ENCODE measurements around the gene LCN6.
"Not testable (repeated sequence)": the region's sequence is repeated elsewhere in the genome, so short reads cannot be mapped to it uniquely, and the experiment has no call there.

Gene LCN6

GRCh38 chr9:136782452-136782851, 34.1 kb upstream of the LCN6 start:
- DNase-seq: no peak

DNA sequence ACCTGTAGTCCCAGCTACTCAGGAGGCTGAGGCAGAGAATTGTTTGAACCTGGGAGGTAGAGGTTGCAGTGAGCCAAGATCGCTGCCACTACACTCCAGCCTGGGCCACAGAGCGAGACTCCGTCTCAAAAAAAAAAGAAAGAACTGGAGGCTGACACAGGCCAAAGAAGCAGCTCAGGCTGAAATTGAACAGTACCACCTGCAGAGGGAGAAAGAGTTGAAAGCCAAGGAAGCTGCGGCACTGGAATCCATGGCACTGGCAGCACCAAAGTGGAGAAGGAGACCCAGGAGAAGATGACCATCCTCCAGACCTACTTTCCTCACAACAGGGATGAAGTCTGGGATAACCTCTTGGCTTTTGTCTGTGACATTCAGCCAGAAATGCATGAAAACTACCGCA, 31.5 kb upstream of the LCN6 start:
- no peak for DNase-seq

GRCh38 chr9:136777359-136777758, 29.0 kb upstream of the LCN6 start:
- DNase-seq: no peak

DNA sequence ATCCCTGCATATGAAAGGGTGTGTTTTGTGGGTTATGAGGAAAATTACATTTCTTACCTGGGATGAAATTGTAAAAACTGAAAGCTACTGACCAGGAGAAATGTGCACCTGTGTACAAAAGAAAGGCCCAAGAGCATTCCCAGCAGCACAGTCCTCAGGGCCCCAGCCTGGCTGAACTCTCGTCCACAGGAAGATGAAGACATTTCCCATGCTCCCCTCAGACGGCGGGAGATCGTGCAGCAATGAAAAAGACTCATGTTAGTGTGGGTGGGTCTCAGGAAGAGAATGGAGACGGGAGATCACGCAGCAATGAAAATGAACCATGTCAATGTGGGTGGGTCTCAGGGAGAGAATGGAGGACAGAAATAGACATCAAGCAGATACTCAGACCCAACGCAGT, 28.6 kb upstream of the LCN6 start:
- no peak for DNase-seq

DNA sequence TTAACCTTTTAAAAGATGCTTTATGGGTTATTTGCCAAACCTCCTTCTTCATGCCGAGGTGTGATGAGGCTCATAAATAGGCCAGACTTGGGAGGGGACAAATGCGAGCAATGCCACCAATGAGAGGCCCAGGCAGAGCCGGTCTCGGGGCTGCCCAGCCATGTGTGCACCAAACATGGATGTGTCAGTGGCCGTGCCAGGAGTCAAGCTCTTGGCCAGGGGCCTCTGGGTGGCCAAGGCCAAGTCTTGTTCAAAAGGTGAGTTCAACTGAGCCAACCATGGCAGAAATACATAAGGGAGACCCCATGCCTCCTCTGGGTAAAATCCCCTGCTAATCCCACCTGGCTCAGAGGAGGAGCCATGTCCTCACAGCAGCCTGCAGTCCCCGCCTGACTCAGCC, 26.9 kb upstream of the LCN6 start:
- no peak for DNase-seq

- no peak for DNase-seq
These were observed 26.2 kb upstream of the LCN6 start for GRCh38 chr9:136774416-136775045.

GRCh38 chr9:136773386-136774044, 25.2 kb upstream of the LCN6 start:
- DNase-seq: no peak

DNA sequence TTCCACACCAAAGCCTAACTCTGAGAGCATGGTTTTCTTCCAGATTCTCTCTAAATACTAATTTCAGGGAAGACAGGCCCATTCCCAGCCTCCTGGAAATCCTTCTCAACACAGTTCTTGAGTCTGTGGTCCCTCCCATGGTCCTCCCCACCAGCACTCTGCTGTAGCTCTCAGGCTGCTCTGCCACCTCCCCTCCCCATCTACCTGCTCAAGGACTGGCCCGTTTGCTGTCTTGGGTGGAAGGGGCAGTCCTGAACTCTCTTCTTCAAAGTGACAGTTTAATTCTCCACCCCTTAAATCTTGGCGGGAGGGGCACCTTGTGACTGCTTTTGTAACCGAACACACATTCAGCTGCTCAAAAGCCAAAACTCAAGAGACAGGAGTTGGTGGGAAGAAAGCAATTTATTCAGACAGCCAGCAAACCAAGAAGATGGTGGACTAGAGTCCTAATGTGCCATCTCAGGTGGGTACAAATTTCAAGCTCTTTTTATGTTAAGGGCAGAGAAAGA, 23.6 kb upstream of the LCN6 start:
- no peak for DNase-seq

DNA sequence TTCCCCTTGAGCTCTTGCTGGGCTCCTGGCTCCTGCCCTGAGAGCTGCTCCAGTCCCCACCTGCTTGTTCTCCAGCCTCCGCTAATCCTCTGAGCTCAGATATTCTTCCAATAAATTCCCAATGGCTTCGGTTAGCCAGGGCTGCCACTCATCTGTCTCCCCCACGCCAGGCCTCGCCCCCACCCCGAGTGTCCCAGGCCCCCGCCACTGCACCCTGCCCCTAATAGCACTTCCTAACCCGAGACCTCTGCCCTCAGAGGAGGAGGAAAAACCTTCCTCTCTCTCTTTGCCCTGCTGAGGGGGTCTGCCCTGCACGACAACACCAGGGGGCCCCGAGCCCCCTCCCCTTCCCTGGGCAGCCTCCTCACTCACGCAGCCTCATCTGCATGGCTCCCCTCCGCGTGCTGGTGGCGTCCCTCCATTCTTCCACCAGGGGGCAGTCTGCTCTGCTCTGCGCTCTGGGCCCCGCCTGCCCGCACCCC, 21.4 kb upstream of the LCN6 start:
- DNase-seq: no peak

- peak; percentile 56 for DNase-seq
These were observed 18.2 kb upstream of the LCN6 start for GRCh38 chr9:136766410-136767120.

DNA sequence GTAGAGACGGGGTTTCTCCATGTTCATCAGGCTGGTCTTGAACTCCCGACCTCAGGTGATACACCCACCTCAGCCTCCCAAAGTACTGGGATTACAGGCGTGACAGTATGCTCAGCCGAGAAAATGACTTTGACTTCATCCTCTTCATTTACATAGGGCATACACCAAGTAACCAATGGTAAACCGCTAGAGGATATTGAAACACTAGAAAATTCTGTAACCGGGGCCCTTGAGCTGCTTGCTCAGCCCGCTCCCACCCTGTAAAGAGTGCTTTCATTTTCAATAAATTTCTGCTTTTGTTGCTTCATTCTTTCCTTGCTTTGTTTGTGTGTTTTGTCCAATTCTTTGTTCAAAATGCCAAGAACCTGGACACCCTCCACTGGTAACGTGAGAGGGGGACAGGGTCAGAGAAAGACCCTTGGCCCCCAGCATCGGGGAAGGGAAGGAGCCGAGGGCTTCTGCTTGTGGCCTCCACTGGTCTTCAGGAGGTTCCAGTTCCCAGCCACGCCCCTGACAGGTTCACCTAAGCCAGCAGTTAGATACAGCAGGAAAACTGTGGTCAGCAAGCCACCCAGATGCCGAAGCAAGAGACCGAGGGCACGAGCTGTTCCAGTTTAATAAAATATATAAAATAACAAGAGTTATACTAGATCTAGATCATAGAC, 17.6 kb upstream of the LCN6 start:
- DNase-seq: not testable (repeated sequence)

DNA sequence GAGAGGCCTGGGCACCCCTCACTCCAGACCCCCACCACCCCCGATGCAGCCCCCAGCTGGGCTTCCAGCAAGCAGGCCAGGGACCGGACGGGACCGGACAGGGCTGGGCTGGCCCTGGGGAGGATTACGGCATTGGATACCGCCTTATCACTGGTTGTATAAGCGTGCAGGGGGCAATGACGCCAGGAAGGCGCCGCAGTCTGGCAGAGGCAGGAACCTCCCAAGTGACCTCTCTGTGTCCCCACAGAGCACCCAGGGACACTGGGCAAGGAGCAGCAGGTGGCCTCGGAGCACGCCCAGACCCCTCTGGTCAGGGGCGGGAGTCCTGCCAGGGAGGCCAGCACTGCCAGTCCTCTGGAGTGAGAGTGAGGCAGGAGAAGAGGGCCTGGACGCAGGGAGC, 16.7 kb upstream of the LCN6 start:
- DNase-seq: no peak

DNA sequence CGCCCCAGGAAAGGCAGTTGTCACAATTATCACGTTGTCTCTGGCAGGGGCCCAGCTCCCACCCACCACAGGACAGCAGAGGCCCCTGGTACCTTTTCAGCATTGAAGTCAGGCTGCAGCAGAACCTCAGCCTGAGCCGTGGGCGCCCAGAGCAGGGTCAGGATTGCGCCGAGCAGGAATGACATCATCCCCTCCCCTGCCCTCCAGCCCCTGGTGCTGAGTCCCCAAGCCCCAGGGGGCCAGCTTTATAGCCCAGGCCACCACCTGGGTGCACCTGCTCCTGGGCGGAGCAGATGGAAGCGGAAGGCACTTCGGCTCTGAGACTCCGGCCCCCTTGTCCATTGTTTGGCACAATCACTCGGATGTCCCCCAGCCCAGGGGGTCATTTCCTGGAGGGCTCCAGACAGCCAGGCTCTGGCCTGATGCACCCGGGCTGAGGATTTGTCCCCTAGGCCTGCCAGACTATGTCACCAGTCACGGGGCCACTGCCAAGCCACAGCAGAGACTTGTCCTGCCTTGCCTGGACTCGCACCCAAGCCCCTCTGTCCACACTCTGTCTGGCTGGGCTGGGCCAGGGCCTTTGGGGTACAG, 16.1 kb upstream of the LCN6 start, which contains the start of gene LCN15:
Gene LCN15 (minus strand): TSS at position 218 of the 591 bp plus-strand sequence. CDS start 30 bp downstream, at position 188.
- peak; percentile 77 for DNase-seq

DNA sequence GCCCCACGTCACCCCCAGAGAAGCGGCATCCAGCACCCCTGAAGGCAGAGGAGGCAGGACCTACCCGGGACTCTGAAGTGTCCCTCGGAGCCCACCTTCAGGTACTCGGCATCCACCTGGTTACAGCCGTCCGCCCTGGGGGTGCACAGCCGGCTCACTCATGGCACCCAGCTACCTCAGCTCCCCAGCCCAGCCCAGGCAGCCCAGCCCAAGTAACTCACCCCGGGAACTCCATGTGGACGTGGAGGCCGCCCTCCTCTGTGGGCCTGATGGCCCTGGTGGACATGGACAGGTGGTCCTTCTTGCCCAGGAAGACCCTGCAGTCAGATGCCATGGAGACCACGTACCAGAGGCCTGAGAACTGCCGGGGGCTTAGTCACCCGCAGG, 15.3 kb upstream of the LCN6 start:
- no peak for DNase-seq

DNA sequence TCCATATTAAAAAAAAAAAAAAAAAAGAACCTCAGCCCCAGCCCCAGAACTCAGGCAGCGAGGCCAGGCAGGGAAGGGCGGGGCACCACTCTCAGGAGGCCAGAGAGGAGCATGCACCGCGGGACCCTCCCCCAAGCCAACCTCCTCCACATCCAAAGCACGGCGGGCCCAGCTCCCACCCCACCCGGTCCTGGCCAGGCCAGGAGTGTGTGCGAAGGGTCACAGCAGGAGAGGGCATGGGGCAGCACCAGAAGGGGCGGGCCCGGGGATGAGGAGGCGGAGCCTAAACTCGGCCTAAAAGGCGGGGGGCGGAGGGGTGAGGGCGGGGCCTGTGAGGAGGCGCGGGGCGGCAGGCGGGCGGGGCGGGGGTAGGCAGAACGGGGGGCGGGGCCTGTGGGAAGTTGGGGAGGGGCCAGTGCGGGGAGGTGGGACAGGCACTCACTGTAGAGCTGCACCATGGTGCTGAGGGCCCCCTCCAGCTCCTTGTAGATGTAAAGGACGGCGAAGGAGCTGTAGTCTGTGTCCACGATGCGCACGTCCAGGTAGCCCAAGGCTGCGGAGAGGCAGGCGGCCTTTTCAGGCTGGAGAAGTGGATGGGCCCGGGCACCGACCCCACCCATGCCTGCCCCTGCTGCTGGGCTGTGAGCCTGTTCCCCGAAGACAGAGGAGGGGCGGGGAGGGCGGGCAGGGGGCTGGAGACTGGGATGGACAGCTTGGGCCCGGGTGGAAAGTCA, 14.8 kb upstream of the LCN6 start:
- DNase-seq: no peak

DNA sequence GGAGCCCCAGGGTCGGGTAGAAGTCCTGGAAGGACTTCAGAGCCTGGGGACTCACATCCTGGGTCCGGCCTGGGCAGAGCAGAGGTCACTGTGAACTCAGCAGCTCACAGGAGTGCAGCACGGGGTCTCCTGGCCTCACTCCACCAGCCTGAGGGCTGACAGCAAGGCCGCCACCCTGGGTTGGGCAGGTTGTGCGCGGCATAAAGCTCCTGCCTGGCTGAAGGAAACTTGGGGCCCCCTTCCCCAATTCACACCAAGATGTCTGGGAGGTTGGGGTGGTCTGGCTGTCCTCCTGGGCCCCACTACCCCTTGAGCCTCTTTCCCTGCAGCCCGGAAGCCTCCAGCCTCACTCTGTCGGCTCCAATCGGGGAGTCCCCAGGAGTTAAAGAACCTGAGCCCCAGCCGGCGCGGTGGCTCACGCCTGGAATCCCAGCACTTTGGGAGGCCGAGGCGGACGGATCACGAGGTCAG, 13.9 kb upstream of the LCN6 start:
- DNase-seq: no peak

DNA sequence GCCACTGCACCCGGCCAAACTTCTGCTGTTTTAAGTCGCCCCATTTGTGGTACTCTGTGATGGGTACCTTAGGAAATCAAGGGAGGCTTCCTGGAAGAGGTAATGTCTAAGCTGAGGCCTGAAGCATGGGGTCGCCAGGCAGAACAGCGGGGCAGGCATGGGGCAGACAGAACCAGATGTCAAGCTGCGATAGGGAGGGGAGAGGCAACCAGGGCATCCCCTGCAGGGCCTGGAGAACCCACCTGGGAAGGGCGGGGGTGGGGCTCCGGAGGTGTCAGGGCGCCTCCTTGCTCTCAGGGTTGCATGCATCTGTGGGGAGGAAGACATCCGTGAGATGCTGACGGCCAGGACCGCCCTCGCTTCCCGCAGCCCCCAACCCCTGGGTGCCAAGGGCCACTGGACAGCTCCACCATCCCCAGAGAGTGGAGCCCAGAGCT, 13.2 kb upstream of the LCN6 start:
- no peak for DNase-seq

- not testable (repeated sequence) for DNase-seq
These were observed 12.7 kb upstream of the LCN6 start for GRCh38 chr9:136760834-136761544.

DNA sequence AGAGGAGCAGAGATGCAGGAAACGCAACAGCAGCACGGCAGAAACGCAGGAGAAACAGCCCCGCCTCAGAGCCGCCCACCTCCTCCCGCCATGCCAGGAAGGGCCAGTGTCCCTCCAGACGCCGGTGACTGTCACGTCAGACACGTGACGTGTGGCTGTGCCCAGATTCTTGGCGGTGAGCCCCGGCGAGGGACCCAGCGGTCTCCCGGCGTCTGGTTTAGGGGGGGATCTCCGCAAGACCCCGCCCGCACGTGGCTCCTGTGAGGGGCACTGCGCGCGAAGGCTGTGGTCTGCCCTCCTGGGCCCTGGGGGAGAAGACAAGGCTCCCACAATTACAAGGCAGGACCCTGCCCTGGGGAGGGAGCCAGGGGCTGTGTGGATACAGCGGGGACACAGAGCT, 12.1 kb upstream of the LCN6 start:
- DNase-seq: no peak

DNA sequence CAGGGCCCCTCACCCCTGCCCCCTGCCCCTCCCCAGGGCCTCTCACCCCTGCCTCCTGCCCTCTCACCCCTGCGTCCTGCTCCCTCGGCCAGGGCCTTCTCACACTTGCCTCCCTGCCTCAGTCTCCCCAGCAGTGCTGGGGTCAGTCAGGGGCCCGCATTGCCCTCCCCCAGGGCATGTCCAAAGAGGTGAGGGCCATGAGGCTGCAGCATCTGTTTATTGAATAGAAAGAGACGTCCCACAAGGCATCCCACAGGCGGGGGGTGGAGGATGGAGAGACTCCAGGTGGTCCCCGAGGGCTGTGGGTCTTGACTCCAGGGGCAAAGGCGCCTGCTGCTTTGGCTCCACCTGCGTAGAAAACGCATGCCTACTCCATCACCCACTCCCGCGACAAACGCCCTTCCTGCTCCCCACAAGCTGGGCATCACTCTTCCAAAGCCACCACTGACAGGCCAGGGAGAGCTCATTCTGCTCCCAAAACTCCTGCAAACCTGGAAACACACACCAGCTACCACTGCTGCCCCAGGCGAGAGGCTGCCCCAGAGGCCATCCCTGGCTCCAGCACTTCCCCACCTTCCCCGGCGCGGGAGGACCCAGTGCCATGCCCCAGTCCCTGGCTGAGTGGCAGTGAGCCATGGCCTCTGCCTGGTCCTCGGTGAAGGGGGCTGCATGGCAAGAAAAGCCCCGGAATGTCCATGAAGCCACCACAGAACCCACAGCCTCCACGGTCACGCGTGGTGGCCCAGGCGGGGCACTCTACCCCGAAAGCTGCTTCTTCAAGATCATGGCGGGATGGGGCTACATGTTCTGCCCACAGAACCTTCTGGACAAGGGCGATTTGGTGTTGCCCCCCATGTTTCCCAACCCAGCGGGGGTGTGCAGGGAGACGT, 11.4 kb upstream of the LCN6 start:
- no peak for DNase-seq

All from NCI-H774 (cell line).